Measurements from ENCODE around the gene PDE4A. TPM values are rescaled to one million over a fixed set of nuclear protein-coding genes. Genes with fewer than 3 reads are reported as not detected.
"Not testable (repeated sequence)": the region's sequence is repeated elsewhere in the genome, so short reads cannot be mapped to it uniquely, and the experiment has no call there.

Gene PDE4A
- total RNA-seq, 1 experiment from 2014 or later = 2.6 TPM

DNA sequence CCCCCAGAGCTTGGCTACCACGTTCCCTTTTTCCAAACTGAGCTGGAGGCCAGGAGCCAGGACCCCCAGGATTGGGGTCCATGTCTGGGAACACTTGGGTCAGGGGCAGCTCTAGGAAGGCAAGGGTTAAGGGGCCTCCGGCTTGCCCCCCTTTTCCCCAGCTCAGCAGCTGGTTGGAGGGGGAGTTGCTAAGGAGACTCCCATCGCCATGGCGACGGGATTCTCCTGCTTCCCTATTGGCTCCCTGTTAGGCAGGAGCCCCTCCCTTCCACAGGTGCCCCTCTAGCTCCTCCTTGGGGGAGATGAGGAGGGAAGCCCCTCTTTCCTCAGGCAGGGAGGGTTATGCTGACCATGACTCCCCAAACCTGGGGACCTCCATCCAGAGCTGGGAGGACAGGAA is 33.9 kb downstream of the PDE4A start:
- no peak overlapping the region for H3K4me3 ChIP-seq (ENCODE audit: insufficient read depth, low read depth, low read length)
- DNase-seq = peak; percentile 96

GRCh38 chr19:10458733-10459132 is 38.4 kb downstream of the PDE4A start:
- H3K27me3 ChIP-seq (ENCODE audit: control insufficient read depth, insufficient read depth, low read length); DNase-seq; H3K36me3 ChIP-seq (replicated peaks; ENCODE audit: control insufficient read depth, insufficient read depth, low read length); H3K4me3 ChIP-seq (ENCODE audit: insufficient read depth, low read depth, low read length): not testable (repeated sequence)

More for the DNA sequence above, 33.9 kb downstream of the PDE4A start:
- Histone ChIP-seq H3K36me3 (replicated peaks; ENCODE audit: control insufficient read depth, insufficient read depth, low read length) (no peaks in the 10 kb centered on the region), H3K27me3 (ENCODE audit: control insufficient read depth, insufficient read depth, low read length) (no peaks in the 10 kb centered on the region)

DNA sequence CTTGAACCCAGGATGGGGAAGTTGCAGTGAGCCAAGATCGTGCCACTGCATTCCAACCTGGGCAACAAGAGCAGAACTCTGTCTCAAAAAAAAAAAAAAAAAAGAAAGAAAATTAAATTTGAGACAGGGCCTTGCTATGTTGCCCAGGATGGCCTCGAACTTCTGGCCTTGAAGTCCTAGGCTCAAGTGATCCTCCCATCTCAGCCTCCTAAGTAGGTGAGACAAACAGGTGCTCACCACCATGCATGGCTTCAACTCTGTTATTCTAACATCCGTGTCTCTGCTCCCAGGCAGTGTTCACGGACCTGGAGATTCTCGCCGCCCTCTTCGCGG is 40.3 kb downstream of the PDE4A start:
- no peak for DNase-seq
- Histone ChIP-seq H3K36me3 (replicated peaks; ENCODE audit: control insufficient read depth, insufficient read depth, low read length) (no peaks in the 10 kb centered on the region; the same call in 1 of the 2 replicates), H3K27me3 (ENCODE audit: control insufficient read depth, insufficient read depth, low read length) (peaks cover 3% of the 10 kb centered on the region; the same call in 1 of the 2 replicates), H3K4me3 (ENCODE audit: insufficient read depth, low read depth, low read length) (no peak overlapping the region)

GRCh38 chr19:10461047-10461949 is 41.0 kb downstream of the PDE4A start:
- peak; percentile 100 for DNase-seq
- Histone ChIP-seq H3K4me3 (ENCODE audit: insufficient read depth, low read depth, low read length) (peak overlapping the region; percentile 65), H3K27me3 (ENCODE audit: control insufficient read depth, insufficient read depth, low read length) (peaks cover 3% of the 10 kb centered on the region; the same call in 1 of the 2 replicates), H3K36me3 (replicated peaks; ENCODE audit: control insufficient read depth, insufficient read depth, low read length) (no peaks in the 10 kb centered on the region; the same call in 1 of the 2 replicates)

DNA sequence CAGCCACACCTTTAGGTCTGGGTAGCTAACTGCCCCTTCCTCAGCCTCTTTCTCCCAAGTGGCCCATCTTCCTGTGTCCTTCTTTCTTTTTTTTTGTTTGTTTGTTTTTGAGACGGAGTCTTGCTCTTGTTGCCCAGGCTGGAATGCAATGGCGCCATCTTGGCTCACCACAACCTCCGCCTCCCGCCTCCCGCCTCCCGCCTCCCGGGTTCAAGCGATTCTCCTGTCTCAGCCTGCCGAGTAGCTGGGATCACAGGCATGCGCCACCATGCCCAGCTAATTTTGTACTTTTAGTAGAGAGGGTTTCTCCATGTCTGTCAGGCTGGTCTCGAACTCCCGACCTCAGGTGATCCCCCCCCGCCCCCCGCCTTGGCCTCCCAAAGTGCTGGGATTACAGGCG is 41.7 kb downstream of the PDE4A start:
- not testable (repeated sequence) for H3K36me3 ChIP-seq (replicated peaks; ENCODE audit: control insufficient read depth, insufficient read depth, low read length); H3K27me3 ChIP-seq (ENCODE audit: control insufficient read depth, insufficient read depth, low read length); DNase-seq
- peak overlapping the region; percentile 65 for H3K4me3 ChIP-seq (ENCODE audit: insufficient read depth, low read depth, low read length)

GRCh38 chr19:10462557-10462956 is 42.2 kb downstream of the PDE4A start:
- Histone ChIP-seq H3K27me3 (ENCODE audit: control insufficient read depth, insufficient read depth, low read length) (peaks cover 3% of the 10 kb centered on the region; the same call in 1 of the 2 replicates), H3K36me3 (replicated peaks; ENCODE audit: control insufficient read depth, insufficient read depth, low read length) (peaks cover 1% of the 10 kb centered on the region), H3K4me3 (ENCODE audit: insufficient read depth, low read depth, low read length) (no peak overlapping the region)
- DNase-seq = no peak

- no peak for DNase-seq
- Histone ChIP-seq H3K4me3 (ENCODE audit: insufficient read depth, low read depth, low read length) (no peak overlapping the region), H3K27me3 (ENCODE audit: control insufficient read depth, insufficient read depth, low read length) (peaks cover 3% of the 10 kb centered on the region; the same call in 1 of the 2 replicates)
Measured at GRCh38 chr19:10464456-10464855, 44.1 kb downstream of the PDE4A start.

DNA sequence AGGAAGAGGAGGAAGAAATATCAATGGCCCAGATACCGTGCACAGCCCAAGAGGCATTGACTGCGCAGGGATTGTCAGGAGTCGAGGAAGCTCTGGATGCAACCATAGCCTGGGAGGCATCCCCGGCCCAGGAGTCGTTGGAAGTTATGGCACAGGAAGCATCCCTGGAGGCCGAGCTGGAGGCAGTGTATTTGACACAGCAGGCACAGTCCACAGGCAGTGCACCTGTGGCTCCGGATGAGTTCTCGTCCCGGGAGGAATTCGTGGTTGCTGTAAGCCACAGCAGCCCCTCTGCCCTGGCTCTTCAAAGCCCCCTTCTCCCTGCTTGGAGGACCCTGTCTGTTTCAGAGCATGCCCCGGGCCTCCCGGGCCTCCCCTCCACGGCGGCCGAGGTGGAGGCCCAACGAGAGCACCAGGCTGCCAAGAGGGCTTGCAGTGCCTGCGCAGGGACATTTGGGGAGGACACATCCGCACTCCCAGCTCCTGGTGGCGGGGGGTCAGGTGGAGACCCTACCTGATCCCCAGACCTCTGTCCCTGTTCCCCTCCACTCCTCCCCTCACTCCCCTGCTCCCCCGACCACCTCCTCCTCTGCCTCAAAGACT is 46.9 kb downstream of the PDE4A start:
- H3K27me3 ChIP-seq (ENCODE audit: control insufficient read depth, insufficient read depth, low read length) = peaks cover 2% of the 10 kb centered on the region; the same call in 1 of the 2 replicates
- peaks cover 1% of the 10 kb centered on the region for H3K36me3 ChIP-seq (replicated peaks; ENCODE audit: control insufficient read depth, insufficient read depth, low read length)
- H3K4me3 ChIP-seq (ENCODE audit: insufficient read depth, low read depth, low read length) = no peak overlapping the region
- DNase-seq = peak; percentile 62

More at GRCh38 chr19:10464456-10464855, 44.1 kb downstream of the PDE4A start:
- peaks cover 1% of the 10 kb centered on the region for H3K36me3 ChIP-seq (replicated peaks; ENCODE audit: control insufficient read depth, insufficient read depth, low read length)

DNA sequence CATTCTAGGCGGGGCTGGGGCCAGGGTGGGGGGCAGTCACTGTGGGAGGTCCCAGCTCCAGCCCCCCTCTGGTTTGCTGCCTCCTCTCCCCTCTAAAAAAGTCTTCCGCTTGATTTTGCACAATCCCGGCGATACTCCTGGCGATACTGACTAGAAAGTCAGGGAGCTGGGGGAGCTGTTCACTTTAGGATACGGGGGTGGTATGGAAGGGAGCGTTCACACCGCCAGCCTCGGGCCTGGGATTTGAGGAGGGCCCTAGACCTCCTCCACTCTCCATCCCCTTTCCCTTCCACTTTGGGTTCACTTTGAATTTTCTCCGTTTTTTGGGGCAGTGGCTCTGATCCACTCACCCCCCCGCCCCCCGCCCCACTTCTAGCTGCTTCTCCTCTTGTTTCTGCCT is 47.8 kb downstream of the PDE4A start:
- DNase-seq = peak; percentile 80
- no peak overlapping the region for H3K4me3 ChIP-seq (ENCODE audit: insufficient read depth, low read depth, low read length)
- peaks cover 1% of the 10 kb centered on the region for H3K36me3 ChIP-seq (replicated peaks; ENCODE audit: control insufficient read depth, insufficient read depth, low read length)
- H3K27me3 ChIP-seq (ENCODE audit: control insufficient read depth, insufficient read depth, low read length) = no peaks in the 10 kb centered on the region

DNA sequence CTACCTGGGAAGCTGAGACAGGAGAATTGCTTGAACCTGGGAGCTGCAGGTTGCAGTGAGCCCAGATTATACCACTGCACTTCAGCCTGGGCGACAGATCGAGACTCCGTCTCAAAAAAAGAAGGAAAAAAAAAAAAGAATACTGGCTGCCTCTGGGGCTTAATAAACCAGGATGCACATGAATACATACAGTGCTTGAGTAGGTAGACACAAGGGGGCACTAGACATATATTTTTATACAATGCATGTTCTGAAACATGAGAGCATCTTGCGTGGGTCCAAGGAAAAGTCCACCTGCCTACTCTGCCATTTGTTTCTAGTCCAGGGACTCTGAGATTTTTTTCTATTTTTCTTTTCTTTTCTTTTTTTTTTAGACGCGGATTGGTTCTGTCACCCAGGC is 51.6 kb downstream of the PDE4A start:
- H3K4me3 ChIP-seq (ENCODE audit: insufficient read depth, low read depth, low read length) = no peak overlapping the region
- H3K27me3 ChIP-seq (ENCODE audit: control insufficient read depth, insufficient read depth, low read length) = no peaks in the 10 kb centered on the region
- peaks cover 1% of the 10 kb centered on the region; the same call in 1 of the 2 replicates for H3K36me3 ChIP-seq (replicated peaks; ENCODE audit: control insufficient read depth, insufficient read depth, low read length)
- DNase-seq = no peak

- Histone ChIP-seq H3K36me3 (replicated peaks; ENCODE audit: control insufficient read depth, insufficient read depth, low read length) (no peaks in the 10 kb centered on the region), H3K27me3 (ENCODE audit: control insufficient read depth, insufficient read depth, low read length) (no peaks in the 10 kb centered on the region), H3K4me3 (ENCODE audit: insufficient read depth, low read depth, low read length) (no peak overlapping the region)
- no peak for DNase-seq
Measured at GRCh38 chr19:10473192-10473591, 52.9 kb downstream of the PDE4A start.

DNA sequence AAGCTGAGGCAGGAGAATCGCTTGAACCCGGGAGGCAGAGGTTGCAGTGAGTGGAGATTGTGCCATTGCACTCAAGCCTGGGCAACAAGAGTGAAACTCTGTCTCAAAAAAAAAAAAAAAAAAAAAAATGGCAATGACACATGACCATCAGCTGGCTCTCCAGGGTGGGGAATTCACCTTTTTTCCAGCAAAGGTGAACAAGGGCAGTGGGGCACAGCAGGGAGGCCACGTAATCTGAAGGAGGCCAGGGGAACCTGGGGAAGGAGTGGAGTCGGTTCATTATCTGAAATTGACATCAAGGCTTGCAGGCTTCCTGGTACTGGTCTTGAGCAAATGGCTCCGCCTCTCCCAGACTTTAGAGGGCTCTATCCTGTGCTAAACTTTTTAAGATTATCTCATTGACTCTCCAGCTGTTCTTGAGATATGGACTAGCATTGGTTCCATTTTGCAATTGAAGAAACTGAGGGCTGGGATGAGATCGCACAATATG is 54.7 kb downstream of the PDE4A start:
- H3K36me3 ChIP-seq (replicated peaks; ENCODE audit: control insufficient read depth, insufficient read depth, low read length) = no peaks in the 10 kb centered on the region
- no peak overlapping the region for H3K4me3 ChIP-seq (ENCODE audit: insufficient read depth, low read depth, low read length)
- peak; percentile 49 for DNase-seq
- H3K27me3 ChIP-seq (ENCODE audit: control insufficient read depth, insufficient read depth, low read length) = peaks cover 9% of the 10 kb centered on the region

- no peak for DNase-seq
- Histone ChIP-seq H3K36me3 (replicated peaks; ENCODE audit: control insufficient read depth, insufficient read depth, low read length) (no peaks in the 10 kb centered on the region), H3K27me3 (ENCODE audit: control insufficient read depth, insufficient read depth, low read length) (peaks cover 9% of the 10 kb centered on the region), H3K4me3 (ENCODE audit: insufficient read depth, low read depth, low read length) (no peak overlapping the region)
Measured at GRCh38 chr19:10478476-10478875, 58.1 kb downstream of the PDE4A start.

- peak; percentile 97 for DNase-seq
- H3K4me3 ChIP-seq (ENCODE audit: insufficient read depth, low read depth, low read length) = peak overlapping the region; percentile 19
- peaks cover 9% of the 10 kb centered on the region for H3K27me3 ChIP-seq (ENCODE audit: control insufficient read depth, insufficient read depth, low read length)
- H3K36me3 ChIP-seq (replicated peaks; ENCODE audit: control insufficient read depth, insufficient read depth, low read length) = no peaks in the 10 kb centered on the region
Measured at GRCh38 chr19:10478903-10479384, 58.6 kb downstream of the PDE4A start.

DNA sequence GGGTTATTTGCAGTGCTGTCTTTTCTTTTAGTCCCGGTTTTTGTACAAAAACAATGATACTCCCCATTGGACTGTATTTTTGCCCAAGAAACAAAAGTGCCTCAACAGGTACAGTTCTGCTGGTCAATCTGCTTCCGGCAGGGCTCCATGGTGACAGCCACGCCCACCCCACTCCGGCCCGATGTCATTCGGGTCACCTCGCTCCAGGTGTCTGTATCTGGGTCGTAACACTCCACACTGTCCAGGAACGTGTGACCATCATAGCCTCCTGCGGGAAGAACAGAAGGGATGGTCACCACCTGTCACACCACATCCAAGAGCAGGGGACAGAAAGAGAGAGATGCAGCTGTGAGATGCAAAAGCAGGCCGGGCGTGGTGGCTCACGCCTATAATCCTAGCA is 66.2 kb downstream of the PDE4A start:
- DNase-seq = no peak
- peaks cover 24% of the 10 kb centered on the region for H3K36me3 ChIP-seq (replicated peaks; ENCODE audit: control insufficient read depth, insufficient read depth, low read length)
- H3K4me3 ChIP-seq (ENCODE audit: insufficient read depth, low read depth, low read length) = no peak overlapping the region
- H3K27me3 ChIP-seq (ENCODE audit: control insufficient read depth, insufficient read depth, low read length) = no peaks in the 10 kb centered on the region
